H9 (cell line): ENCODE data around the gene TCF25. TPM values are rescaled to one million over a fixed set of nuclear protein-coding genes. Genes with fewer than 3 reads are reported as not detected.

Experiments
- DNase-seq: peaks from one replicate; pipeline ENCODE4 v3.0.0-alpha.2; 2017
- H2AFZ ChIP-seq: one replicate; pipeline ENCODE4 v1.6.1; 2013; ENCODE audit warnings: mild to moderate bottlenecking, low read length, control low read depth, moderate library complexity
- H2AK5ac ChIP-seq: 2 replicates; pipeline ENCODE4 v1.6.1; 2013; ENCODE audit warnings: low read length, control low read depth, mixed read lengths; ENCODE audit not compliant: insufficient read length
- H2BK120ac ChIP-seq: one replicate; pipeline ENCODE4 v1.6.1; 2013; ENCODE audit warnings: low read depth, mild to moderate bottlenecking, low read length, control low read depth, inconsistent platforms; ENCODE audit not compliant: poor library complexity, severe bottlenecking
- H2BK12ac ChIP-seq: 2 replicates; pipeline ENCODE4 v1.6.1; 2013; ENCODE audit warnings: low read length, control low read depth, mixed read lengths, low read depth; ENCODE audit not compliant: insufficient read length
- H2BK15ac ChIP-seq: 2 replicates; pipeline ENCODE4 v1.6.1; 2013; ENCODE audit warnings: low read depth, low read length, control low read depth
- H2BK20ac ChIP-seq: one replicate; pipeline ENCODE4 v1.6.1; 2013; ENCODE audit warnings: low read depth, mild to moderate bottlenecking, low read length, control low read depth, inconsistent platforms; ENCODE audit not compliant: poor library complexity, severe bottlenecking
- H2BK5ac ChIP-seq: 2 replicates; pipeline ENCODE4 v1.6.1; 2013; ENCODE audit warnings: low read length, control low read depth, mixed read lengths; ENCODE audit not compliant: insufficient read length
- H3K14ac ChIP-seq: 2 replicates; pipeline ENCODE4 v1.6.1; 2013; ENCODE audit warnings: low read length, control low read depth; ENCODE audit not compliant: insufficient read depth
- H3K18ac ChIP-seq: 2 replicates; pipeline ENCODE4 v1.6.1; 2013; ENCODE audit warnings: low read depth, mild to moderate bottlenecking, mixed read lengths, low read length, control low read depth; ENCODE audit not compliant: insufficient read length
- H3K23ac ChIP-seq: 2 replicates; pipeline ENCODE4 v1.6.1; 2013; ENCODE audit warnings: low read length, control low read depth, mixed read lengths, low read depth; ENCODE audit not compliant: insufficient read length
- H3K23me2 ChIP-seq: 2 replicates; pipeline ENCODE4 v1.6.1; 2013; ENCODE audit warnings: low read depth, mild to moderate bottlenecking, mixed read lengths, low read length, control low read depth; ENCODE audit not compliant: insufficient read length, poor library complexity, severe bottlenecking
- H3K27ac ChIP-seq: 2 replicates; pipeline ENCODE4 v1.5.1; 2013; ENCODE audit warnings: low read length, control low read depth, mixed read lengths, low read depth; ENCODE audit not compliant: insufficient read length
- H3K27me3 ChIP-seq: 2 replicates; pipeline ENCODE4 v1.6.1; 2013; ENCODE audit warnings: low read length, control low read depth, inconsistent platforms; ENCODE audit not compliant: insufficient read depth
- H3K4ac ChIP-seq: 2 replicates; pipeline ENCODE4 v1.6.1; 2013; ENCODE audit warnings: low read depth, mild to moderate bottlenecking, control low read depth, inconsistent platforms, low read length, moderate library complexity
- H3K4me1 ChIP-seq: 2 replicates; pipeline ENCODE4 v1.6.1; 2013; ENCODE audit warnings: low read length, control low read depth, inconsistent platforms; ENCODE audit not compliant: insufficient read depth
- H3K4me2 ChIP-seq: 2 replicates; pipeline ENCODE4 v1.6.1; 2013; ENCODE audit warnings: low read length, control low read depth, mixed read lengths; ENCODE audit not compliant: insufficient read length, insufficient read depth
- H3K56ac ChIP-seq: 2 replicates; pipeline ENCODE4 v1.6.1; 2013; ENCODE audit warnings: low read depth, mild to moderate bottlenecking, mixed read lengths, low read length, control low read depth; ENCODE audit not compliant: insufficient read length
- H3K79me1 ChIP-seq: 2 replicates; pipeline ENCODE4 v1.6.1; 2013; ENCODE audit warnings: low read depth, mild to moderate bottlenecking, moderate library complexity, low read length, control low read depth, inconsistent platforms; ENCODE audit not compliant: insufficient read depth, poor library complexity, severe bottlenecking
- H3K79me2 ChIP-seq: 2 replicates; pipeline ENCODE4 v1.6.1; 2013; ENCODE audit warnings: low read length, control low read depth, inconsistent platforms; ENCODE audit not compliant: insufficient read depth
- H3K9ac ChIP-seq: 2 replicates; pipeline ENCODE4 v1.6.1; 2013; ENCODE audit warnings: low read length, control low read depth, mixed read lengths; ENCODE audit not compliant: insufficient read length; ENCODE audit errors: extremely low read depth
- H3K9me3 ChIP-seq: one replicate; pipeline ENCODE4 v1.6.1; 2013; ENCODE audit warnings: low read depth, low read length, inconsistent platforms; ENCODE audit not compliant: control insufficient read depth
- H3T11ph ChIP-seq: one replicate; pipeline ENCODE4 v1.6.1; 2013; ENCODE audit warnings: mild to moderate bottlenecking, low read length, control low read depth, inconsistent platforms
- H4K20me1 ChIP-seq: one replicate; pipeline ENCODE4 v1.6.1; 2013; ENCODE audit not compliant: control insufficient read depth, insufficient read length, insufficient read depth
- H4K5ac ChIP-seq: 2 replicates; pipeline ENCODE4 v1.6.1; 2013; ENCODE audit warnings: low read depth, mild to moderate bottlenecking, mixed read lengths, low read length, control low read depth; ENCODE audit not compliant: insufficient read length
- H4K8ac ChIP-seq: replicated peaks from 2 replicates; pipeline ENCODE4 v1.6.1; 2013; ENCODE audit warnings: low read length, control low read depth, mixed read lengths, low read depth; ENCODE audit not compliant: insufficient read length
- H4K91ac ChIP-seq: 2 replicates; pipeline ENCODE4 v1.6.1; 2013; ENCODE audit warnings: low read depth, mild to moderate bottlenecking, moderate library complexity, mixed read lengths, low read length, control low read depth; ENCODE audit not compliant: insufficient read length
- H3K27ac Mint-ChIP-seq, 3 experiments: 2 replicates in 2 of 3; 3 replicates in 1 of 3; pipeline ENCODE4 v1.8.0; 2020 to 2021; ENCODE audit warnings: mixed read lengths in 3 of 3, mild to moderate bottlenecking in 1 of 3, moderate library complexity in 1 of 3
- H3K27me3 Mint-ChIP-seq: 2 replicates; pipeline ENCODE4 v1.8.0; 2021; ENCODE audit warnings: low read depth, mild to moderate bottlenecking, moderate library complexity, mixed read lengths
- H3K36me3 Mint-ChIP-seq, 3 experiments: 2 replicates in 2 of 3; 3 replicates in 1 of 3; pipeline ENCODE4 v1.8.0; 2020 to 2021; ENCODE audit warnings: low read depth in 3 of 3, mixed read lengths in 3 of 3; ENCODE audit not compliant: insufficient read depth in 1 of 3
- H3K4me1 Mint-ChIP-seq, 2 experiments: 2 replicates each; pipeline ENCODE4 v1.8.0; 2020; ENCODE audit warnings: mixed read lengths in 2 of 2
- H3K4me3 Mint-ChIP-seq, 2 experiments: 2 replicates in 1 of 2; 3 replicates in 1 of 2; pipeline ENCODE4 v1.8.0; 2020 to 2021; ENCODE audit warnings: mild to moderate bottlenecking in 2 of 2, mixed read lengths in 2 of 2, moderate library complexity in 1 of 2
- H3K9me3 Mint-ChIP-seq, 2 experiments: 2 replicates in 1 of 2; 3 replicates in 1 of 2; pipeline ENCODE4 v1.8.0; 2020; ENCODE audit warnings: mild to moderate bottlenecking in 2 of 2, mixed read lengths in 2 of 2, moderate library complexity in 1 of 2
- WGBS: extraction: QIAGEN DNeasy Blood & Tissue Kit; methylation state at CpG from one replicate; pipeline ENCODE4 v1.1.7; 2013; ENCODE audit warnings: missing lambda C conversion rate, low lambda C conversion rate, mixed read lengths; ENCODE audit not compliant: insufficient read length; ENCODE audit errors: extremely low coverage; 5-methylcytosine and 5-hydroxymethylcytosine counted together
- total RNA-seq: library from RNA; stranded (reverse); gene quantifications from 2 replicates; pipeline ENCODE4 v1.2.1, GENCODE V29; 2021
- TF ChIP-seq, protein P1 (sequence below): fragments of 200-600 bp; sonication (generic); conservative IDR thresholded peaks from 3 replicates; pipeline ENCODE4 v1.8.0; 2021; ENCODE audit warnings: antibody characterized with exemption, mild to moderate bottlenecking

TCF25 gene
- total RNA-seq, 1 experiment from 2014 or later = 109 TPM

- H3K4me1 Mint-ChIP-seq = peaks cover 0 to 3% of the 10 kb centered on the region in 2 experiments; a peak in 2 of 4 replicates
- no peaks in the 10 kb centered on the region for H3K23me2 ChIP-seq
- no peak overlapping the region for H3K4me3 Mint-ChIP-seq
- no peak overlapping the region for H4K5ac ChIP-seq
- H3K56ac ChIP-seq = no peak overlapping the region
- H2BK20ac ChIP-seq = no peak overlapping the region
- H4K20me1 ChIP-seq = no peaks in the 10 kb centered on the region
- no peaks in the 10 kb centered on the region for H3K4me1 ChIP-seq
- WGBS = no CpG with 5 or more reads among the region's 6 CpGs
- DNase-seq = no peak
- TF ChIP-seq, protein P1, sequence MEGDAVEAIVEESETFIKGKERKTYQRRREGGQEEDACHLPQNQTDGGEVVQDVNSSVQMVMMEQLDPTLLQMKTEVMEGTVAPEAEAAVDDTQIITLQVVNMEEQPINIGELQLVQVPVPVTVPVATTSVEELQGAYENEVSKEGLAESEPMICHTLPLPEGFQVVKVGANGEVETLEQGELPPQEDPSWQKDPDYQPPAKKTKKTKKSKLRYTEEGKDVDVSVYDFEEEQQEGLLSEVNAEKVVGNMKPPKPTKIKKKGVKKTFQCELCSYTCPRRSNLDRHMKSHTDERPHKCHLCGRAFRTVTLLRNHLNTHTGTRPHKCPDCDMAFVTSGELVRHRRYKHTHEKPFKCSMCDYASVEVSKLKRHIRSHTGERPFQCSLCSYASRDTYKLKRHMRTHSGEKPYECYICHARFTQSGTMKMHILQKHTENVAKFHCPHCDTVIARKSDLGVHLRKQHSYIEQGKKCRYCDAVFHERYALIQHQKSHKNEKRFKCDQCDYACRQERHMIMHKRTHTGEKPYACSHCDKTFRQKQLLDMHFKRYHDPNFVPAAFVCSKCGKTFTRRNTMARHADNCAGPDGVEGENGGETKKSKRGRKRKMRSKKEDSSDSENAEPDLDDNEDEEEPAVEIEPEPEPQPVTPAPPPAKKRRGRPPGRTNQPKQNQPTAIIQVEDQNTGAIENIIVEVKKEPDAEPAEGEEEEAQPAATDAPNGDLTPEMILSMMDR = no peak
- no peak overlapping the region for H4K91ac ChIP-seq
- H3K79me1 ChIP-seq = no peaks in the 10 kb centered on the region
- H2BK5ac ChIP-seq = no peak overlapping the region
- H3K36me3 Mint-ChIP-seq = peaks cover 10 to 17% (median 11%) of the 10 kb centered on the region in 3 experiments
- no peak overlapping the region for H3K27ac ChIP-seq
- no peak overlapping the region for H3K14ac ChIP-seq
- no peaks in the 10 kb centered on the region for H3K27me3 ChIP-seq
- no peak overlapping the region for H2BK15ac ChIP-seq
- no peak overlapping the region for H3T11ph ChIP-seq
- no peak overlapping the region for H3K23ac ChIP-seq
- no peak overlapping the region for H3K4me2 ChIP-seq
- no peak overlapping the region for H2BK120ac ChIP-seq
- H3K9ac ChIP-seq = no peak overlapping the region
- no peak overlapping the region for H2BK12ac ChIP-seq
- H3K4ac ChIP-seq = no peak overlapping the region
- H3K27ac Mint-ChIP-seq = no peak overlapping the region
- H4K8ac ChIP-seq = no peak overlapping the region
- no peaks in the 10 kb centered on the region for H3K27me3 Mint-ChIP-seq
- H2AFZ ChIP-seq = no peak overlapping the region
- no peak overlapping the region for H3K18ac ChIP-seq
- peaks cover 3% of the 10 kb centered on the region in 2 experiments; a peak in 4 of 5 replicates for H3K9me3 Mint-ChIP-seq
- no peaks in the 10 kb centered on the region for H3K9me3 ChIP-seq
- H2AK5ac ChIP-seq = no peak overlapping the region
- no peaks in the 10 kb centered on the region for H3K79me2 ChIP-seq
Measured at GRCh38 chr16:89862732-89863131, 10.7 kb upstream of the TCF25 start.
